Endothelial cell (in vitro differentiated cells): ENCODE measurements around the gene WASF2. TPM values are rescaled to one million over a fixed set of nuclear protein-coding genes. Genes with fewer than 3 reads are reported as not detected.
"Not testable (repeated sequence)": the region's sequence is repeated elsewhere in the genome, so short reads cannot be mapped to it uniquely, and the experiment has no call there.

Source experiments
- DNase-seq: peaks from one replicate; pipeline ENCODE4 v3.0.0; 2021; ENCODE audit warnings: low spot score
- H3K27ac Mint-ChIP-seq: one replicate; pipeline ENCODE4 v1.8.0; 2021; ENCODE audit warnings: mixed read lengths, inconsistent platforms; ENCODE audit not compliant: unreplicated experiment
- H3K27me3 Mint-ChIP-seq: one replicate; pipeline ENCODE4 v1.8.0; 2021; ENCODE audit warnings: mild to moderate bottlenecking, moderate library complexity, mixed read lengths, inconsistent platforms; ENCODE audit not compliant: unreplicated experiment
- H3K36me3 Mint-ChIP-seq: one replicate; pipeline ENCODE4 v1.8.0; 2021; ENCODE audit warnings: mild to moderate bottlenecking, low read depth, mixed read lengths, inconsistent platforms; ENCODE audit not compliant: unreplicated experiment
- H3K4me1 Mint-ChIP-seq: one replicate; pipeline ENCODE4 v1.8.0; 2021; ENCODE audit warnings: mild to moderate bottlenecking, mixed read lengths, inconsistent platforms; ENCODE audit not compliant: unreplicated experiment
- H3K4me3 Mint-ChIP-seq: one replicate; pipeline ENCODE4 v1.8.0; 2021; ENCODE audit warnings: mild to moderate bottlenecking, mixed read lengths, inconsistent platforms; ENCODE audit not compliant: unreplicated experiment
- H3K9me3 Mint-ChIP-seq: one replicate; pipeline ENCODE4 v1.8.0; 2021; ENCODE audit warnings: mixed read lengths, inconsistent platforms; ENCODE audit not compliant: unreplicated experiment
- total RNA-seq: library from RNA; stranded (reverse); fragmentation: NEBNext Ultra II Directional; extraction: Animal tissue kit (Norgen Biotek cat#: 25700); gene quantifications from one replicate; pipeline ENCODE4 v1.2.1, GENCODE V29; 2021; ENCODE audit not compliant: unreplicated experiment
- TF ChIP-seq, protein P1 (sequence below): fragments of 200-600 bp; sonication (generic); IDR thresholded peaks from one replicate; pipeline ENCODE4 v1.5.0; 2021; ENCODE audit warnings: antibody characterized with exemption; ENCODE audit not compliant: unreplicated experiment

The WASF2 gene
- total RNA-seq, 1 donor from 2014 or later, result 272 TPM

DNA sequence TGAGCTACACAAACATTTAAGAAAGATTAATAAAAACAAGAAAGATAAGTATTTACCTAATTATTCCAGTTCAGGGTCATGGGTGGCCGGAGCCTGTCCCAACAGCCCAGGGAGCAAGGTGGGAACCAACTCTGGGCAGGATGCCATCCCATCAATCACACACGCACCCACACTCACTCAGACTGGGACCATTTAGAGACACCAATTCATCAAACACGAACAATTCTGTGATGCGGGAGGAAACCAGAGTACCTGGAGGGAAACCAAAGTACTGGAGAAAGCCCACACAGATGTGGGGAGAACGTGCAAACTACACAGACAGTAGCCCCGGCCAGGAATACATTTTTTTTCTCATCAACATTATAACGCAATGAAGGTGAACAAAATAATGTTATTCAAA, 16.2 kb downstream of the WASF2 start:
- no peaks in the 10 kb centered on the region for H3K9me3 Mint-ChIP-seq
- TF ChIP-seq, protein P1, sequence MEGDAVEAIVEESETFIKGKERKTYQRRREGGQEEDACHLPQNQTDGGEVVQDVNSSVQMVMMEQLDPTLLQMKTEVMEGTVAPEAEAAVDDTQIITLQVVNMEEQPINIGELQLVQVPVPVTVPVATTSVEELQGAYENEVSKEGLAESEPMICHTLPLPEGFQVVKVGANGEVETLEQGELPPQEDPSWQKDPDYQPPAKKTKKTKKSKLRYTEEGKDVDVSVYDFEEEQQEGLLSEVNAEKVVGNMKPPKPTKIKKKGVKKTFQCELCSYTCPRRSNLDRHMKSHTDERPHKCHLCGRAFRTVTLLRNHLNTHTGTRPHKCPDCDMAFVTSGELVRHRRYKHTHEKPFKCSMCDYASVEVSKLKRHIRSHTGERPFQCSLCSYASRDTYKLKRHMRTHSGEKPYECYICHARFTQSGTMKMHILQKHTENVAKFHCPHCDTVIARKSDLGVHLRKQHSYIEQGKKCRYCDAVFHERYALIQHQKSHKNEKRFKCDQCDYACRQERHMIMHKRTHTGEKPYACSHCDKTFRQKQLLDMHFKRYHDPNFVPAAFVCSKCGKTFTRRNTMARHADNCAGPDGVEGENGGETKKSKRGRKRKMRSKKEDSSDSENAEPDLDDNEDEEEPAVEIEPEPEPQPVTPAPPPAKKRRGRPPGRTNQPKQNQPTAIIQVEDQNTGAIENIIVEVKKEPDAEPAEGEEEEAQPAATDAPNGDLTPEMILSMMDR, result no peak
- H3K4me3 Mint-ChIP-seq, result no peak overlapping the region
- peaks cover 15% of the 10 kb centered on the region for H3K36me3 Mint-ChIP-seq
- peaks cover 43% of the 10 kb centered on the region for H3K4me1 Mint-ChIP-seq
- DNase-seq, result no peak
- H3K27ac Mint-ChIP-seq, result peak overlapping the region; percentile 57
- peaks cover 4% of the 10 kb centered on the region for H3K27me3 Mint-ChIP-seq

DNA sequence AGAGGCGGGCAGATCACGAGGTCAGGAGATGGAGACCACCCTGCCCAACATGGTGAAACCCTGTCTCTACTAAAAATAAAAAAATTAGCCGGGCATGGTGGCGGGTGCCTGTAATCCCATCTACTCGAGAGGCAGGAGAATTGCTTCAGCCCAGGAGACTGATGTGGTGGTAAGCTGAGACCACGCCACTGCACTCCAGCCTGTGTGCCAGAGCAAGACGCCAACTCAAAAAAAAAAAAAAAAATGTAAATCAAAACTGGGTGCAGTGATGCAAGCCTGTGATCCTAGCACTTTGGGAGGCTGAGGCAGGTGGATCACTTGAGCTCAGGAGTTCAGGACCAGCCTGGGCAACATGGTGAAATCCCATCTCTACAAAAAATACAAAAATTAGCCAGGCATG, 17.9 kb downstream of the WASF2 start:
- H3K4me1 Mint-ChIP-seq, result peaks cover 39% of the 10 kb centered on the region
- peaks cover 13% of the 10 kb centered on the region for H3K36me3 Mint-ChIP-seq
- H3K4me3 Mint-ChIP-seq, DNase-seq, H3K27ac Mint-ChIP-seq, H3K27me3 Mint-ChIP-seq, H3K9me3 Mint-ChIP-seq: not testable (repeated sequence)

DNA sequence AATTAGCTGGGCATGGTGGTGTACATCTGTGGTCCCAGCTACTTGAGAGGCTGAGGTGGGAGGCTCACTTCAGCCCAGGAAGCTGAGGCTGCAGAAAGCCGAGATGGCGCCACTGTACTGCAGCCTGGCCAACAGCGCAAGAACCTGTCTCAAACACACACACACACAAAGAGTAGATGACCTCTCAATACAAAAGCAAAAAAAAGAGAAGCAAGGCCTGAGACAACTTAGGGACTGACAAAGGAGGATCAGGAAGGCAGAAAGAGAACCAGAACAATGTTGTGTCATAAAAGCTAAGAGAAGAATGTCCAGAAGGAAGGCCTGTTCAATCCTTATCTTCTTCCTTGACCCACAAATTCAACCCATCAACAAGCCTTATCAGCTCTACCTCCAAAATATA, 18.5 kb downstream of the WASF2 start:
- no peak overlapping the region for H3K4me3 Mint-ChIP-seq
- TF ChIP-seq, protein P1, result no peak
- peaks cover 33% of the 10 kb centered on the region for H3K4me1 Mint-ChIP-seq
- peaks cover 13% of the 10 kb centered on the region for H3K36me3 Mint-ChIP-seq
- H3K9me3 Mint-ChIP-seq, result no peaks in the 10 kb centered on the region
- H3K27me3 Mint-ChIP-seq, result peaks cover 4% of the 10 kb centered on the region
- H3K27ac Mint-ChIP-seq, result peak overlapping the region; percentile 13
- no peak for DNase-seq

DNA sequence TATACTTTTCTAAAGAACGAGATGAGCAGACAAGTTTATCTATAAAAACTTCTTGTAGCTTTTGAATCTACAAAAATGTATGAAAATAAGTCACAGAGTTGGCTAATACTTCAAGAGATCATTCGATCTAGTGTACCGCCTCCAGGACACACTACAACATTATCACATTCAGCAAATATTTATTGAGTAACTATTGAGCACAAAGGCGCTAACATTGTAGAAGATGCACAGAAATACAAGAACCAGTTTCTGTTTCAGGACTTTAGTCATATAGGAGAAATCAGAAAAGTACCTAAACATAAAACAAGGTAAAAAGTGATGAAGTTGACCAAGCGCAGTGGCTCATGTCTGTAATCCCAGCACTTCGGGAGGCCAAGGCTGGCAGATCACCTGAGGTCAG, 20.6 kb downstream of the WASF2 start:
- peaks cover 31% of the 10 kb centered on the region for H3K4me1 Mint-ChIP-seq
- H3K27me3 Mint-ChIP-seq, result peaks cover 6% of the 10 kb centered on the region
- TF ChIP-seq, protein P1, result no peak
- peaks cover 23% of the 10 kb centered on the region for H3K36me3 Mint-ChIP-seq
- H3K4me3 Mint-ChIP-seq, result no peak overlapping the region
- H3K27ac Mint-ChIP-seq, result no peak overlapping the region
- H3K9me3 Mint-ChIP-seq, result no peaks in the 10 kb centered on the region
- no peak for DNase-seq

DNA sequence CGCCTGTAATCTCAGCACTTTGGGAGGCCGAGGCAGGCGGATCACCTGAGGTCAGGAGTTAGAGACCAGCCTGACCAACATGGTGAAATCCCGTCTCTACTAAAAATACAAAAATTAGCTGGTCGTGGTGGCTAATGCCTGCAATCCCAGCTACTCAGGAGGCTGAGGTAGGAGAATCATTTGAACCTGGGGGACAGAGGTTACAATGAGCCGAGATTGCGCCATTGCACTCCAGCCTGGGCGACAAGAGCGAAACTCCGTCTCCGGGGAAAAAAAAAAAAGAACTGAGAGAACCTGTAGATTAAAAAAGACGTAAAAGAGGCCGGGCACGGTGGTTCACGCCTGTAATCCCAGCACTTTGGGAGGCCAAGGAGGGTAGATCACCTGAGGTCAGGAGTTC, 21.6 kb downstream of the WASF2 start:
- H3K27me3 Mint-ChIP-seq, DNase-seq, H3K4me3 Mint-ChIP-seq, H3K27ac Mint-ChIP-seq, H3K9me3 Mint-ChIP-seq: not testable (repeated sequence)
- Mint-ChIP-seq H3K36me3 (peaks cover 23% of the 10 kb centered on the region), H3K4me1 (peaks cover 26% of the 10 kb centered on the region)

DNA sequence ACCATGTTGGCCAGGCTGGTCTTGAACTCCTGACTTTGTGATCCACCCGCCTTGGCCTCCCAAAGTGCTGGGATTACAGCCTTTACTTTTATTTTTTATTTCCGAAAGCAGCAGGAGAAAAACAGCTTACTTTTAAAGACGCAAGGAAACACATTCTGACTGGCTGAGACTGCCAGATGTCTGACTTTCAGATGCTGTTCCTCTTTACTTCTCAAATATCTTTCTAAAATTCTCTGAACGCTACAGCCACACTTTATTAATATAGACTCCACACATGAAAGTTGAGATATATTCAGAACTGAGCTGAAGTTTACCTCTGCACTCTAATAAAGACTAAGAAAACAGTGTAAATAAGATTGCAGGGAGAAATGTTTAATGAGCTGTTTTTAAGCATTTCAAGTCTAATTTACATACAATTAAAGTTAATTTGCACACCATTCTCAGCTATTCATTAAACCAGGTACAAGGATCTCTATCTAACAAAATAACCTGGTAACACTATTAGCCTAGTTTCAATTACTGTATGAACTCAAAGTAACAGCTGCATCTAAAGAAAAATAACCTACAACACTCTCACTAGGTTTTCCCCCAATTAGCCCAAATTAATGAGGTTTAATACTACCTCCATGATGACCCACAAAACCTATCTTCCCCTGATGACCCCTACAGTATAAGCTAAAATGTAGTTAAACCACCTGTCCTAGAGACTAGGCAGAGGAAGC, 24.9 kb downstream of the WASF2 start:
- Mint-ChIP-seq H3K9me3 (no peaks in the 10 kb centered on the region), H3K4me1 (peaks cover 26% of the 10 kb centered on the region), H3K4me3 (peak overlapping the region; percentile 24), H3K27ac (no peak overlapping the region), H3K36me3 (peaks cover 20% of the 10 kb centered on the region), H3K27me3 (peaks cover 2% of the 10 kb centered on the region)
- no peak for DNase-seq
- TF ChIP-seq, protein P1, result no peak

DNA sequence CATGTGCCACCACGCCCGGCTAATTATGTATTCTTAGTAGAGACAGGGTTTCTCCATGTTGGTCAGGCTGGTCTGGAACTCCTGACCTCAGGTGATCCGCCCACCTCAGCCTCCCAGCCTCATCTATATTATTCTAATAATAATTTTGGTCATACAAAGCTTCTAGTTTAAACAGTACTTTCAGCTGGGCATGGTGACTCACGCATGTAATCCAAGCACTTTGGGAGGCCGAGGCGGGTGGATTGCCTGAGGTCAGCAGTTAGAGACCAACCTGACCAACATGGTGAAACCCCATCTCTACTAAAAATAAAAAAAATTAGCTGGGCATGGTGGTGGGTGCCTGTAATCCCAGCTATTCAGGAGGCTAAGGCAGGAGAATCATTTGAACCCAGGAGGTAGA, 26.1 kb downstream of the WASF2 start:
- not testable (repeated sequence) for H3K27me3 Mint-ChIP-seq, H3K4me3 Mint-ChIP-seq
- peaks cover 15% of the 10 kb centered on the region for H3K36me3 Mint-ChIP-seq

DNA sequence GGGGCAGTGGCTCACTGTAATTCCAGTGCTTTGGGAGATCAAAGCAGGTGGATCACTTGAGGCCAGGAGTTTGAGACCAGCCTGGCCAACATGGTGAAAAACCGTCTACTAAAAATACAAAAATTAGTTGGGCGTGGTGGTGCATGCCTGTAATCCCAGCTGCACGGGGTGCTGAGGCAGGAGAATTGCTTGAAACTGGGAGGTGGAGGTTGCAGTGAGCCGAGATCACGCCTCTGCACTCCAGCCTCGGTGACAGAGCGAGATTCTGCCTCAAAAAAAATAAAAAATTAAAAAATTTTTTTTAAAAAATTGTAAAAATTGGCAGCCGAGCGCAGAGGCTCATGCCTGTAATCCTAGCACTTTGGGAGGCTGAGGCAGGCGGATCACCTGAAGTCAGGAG, 31.4 kb downstream of the WASF2 start:
- H3K4me1 Mint-ChIP-seq, result peaks cover 26% of the 10 kb centered on the region
- H3K36me3 Mint-ChIP-seq, H3K27me3 Mint-ChIP-seq, DNase-seq, H3K4me3 Mint-ChIP-seq, H3K27ac Mint-ChIP-seq, H3K9me3 Mint-ChIP-seq: not testable (repeated sequence)

More for the DNA sequence above, 26.1 kb downstream of the WASF2 start:
- peaks cover 19% of the 10 kb centered on the region for H3K4me1 Mint-ChIP-seq
- not testable (repeated sequence) for H3K27ac Mint-ChIP-seq, H3K9me3 Mint-ChIP-seq, DNase-seq
